ENCODE results near the gene YIPF5. TPM values are rescaled to one million over a fixed set of nuclear protein-coding genes. Genes with fewer than 3 reads are reported as not detected.

The YIPF5 gene
- total RNA-seq, 1 donor from 2014 or later, result 60.2 TPM

DNA sequence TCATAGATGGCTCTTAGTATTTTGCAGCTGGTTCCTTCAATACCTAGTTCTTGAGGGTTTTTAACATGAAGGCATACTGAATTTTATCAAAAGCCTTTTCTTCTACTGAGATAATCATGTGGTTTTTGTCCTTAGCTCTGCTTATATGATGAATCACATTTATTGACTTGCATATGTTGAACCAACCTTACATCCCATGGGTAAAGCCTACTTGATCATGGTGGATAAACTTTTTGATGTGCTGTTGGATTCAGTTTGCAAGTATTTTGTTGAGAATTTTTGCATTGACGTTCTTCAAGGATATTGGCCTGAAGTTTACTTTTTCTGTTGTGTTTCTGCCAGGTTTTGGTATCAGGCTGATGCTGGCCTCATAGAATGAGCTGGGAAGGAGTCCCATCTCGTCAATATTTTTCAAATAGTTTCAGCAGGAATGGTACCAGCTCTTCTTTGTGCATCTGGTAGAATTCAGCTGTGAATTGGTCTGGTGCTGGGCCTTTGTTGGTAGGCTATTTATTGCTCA is 49.7 kb downstream of the YIPF5 start:
- H3K9me3 Mint-ChIP-seq, result peaks cover 13% of the 10 kb centered on the region
- H3K27me3 Mint-ChIP-seq (ENCODE audit: low read depth), result no peaks in the 10 kb centered on the region
- TF ChIP-seq, protein P1, sequence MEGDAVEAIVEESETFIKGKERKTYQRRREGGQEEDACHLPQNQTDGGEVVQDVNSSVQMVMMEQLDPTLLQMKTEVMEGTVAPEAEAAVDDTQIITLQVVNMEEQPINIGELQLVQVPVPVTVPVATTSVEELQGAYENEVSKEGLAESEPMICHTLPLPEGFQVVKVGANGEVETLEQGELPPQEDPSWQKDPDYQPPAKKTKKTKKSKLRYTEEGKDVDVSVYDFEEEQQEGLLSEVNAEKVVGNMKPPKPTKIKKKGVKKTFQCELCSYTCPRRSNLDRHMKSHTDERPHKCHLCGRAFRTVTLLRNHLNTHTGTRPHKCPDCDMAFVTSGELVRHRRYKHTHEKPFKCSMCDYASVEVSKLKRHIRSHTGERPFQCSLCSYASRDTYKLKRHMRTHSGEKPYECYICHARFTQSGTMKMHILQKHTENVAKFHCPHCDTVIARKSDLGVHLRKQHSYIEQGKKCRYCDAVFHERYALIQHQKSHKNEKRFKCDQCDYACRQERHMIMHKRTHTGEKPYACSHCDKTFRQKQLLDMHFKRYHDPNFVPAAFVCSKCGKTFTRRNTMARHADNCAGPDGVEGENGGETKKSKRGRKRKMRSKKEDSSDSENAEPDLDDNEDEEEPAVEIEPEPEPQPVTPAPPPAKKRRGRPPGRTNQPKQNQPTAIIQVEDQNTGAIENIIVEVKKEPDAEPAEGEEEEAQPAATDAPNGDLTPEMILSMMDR (IDR thresholded peaks at IDR 0.05; ENCODE audit: unreplicated experiment), result no peak
- DNase-seq (ENCODE audit: low spot score in 2 of 2, unreplicated experiment in 2 of 2), result no peak
- no peak overlapping the region for H3K27ac Mint-ChIP-seq
- H3K4me1 Mint-ChIP-seq, result peaks cover 31% of the 10 kb centered on the region
- no peak overlapping the region for H3K4me3 Mint-ChIP-seq
- H3K36me3 Mint-ChIP-seq, result no peaks in the 10 kb centered on the region

DNA sequence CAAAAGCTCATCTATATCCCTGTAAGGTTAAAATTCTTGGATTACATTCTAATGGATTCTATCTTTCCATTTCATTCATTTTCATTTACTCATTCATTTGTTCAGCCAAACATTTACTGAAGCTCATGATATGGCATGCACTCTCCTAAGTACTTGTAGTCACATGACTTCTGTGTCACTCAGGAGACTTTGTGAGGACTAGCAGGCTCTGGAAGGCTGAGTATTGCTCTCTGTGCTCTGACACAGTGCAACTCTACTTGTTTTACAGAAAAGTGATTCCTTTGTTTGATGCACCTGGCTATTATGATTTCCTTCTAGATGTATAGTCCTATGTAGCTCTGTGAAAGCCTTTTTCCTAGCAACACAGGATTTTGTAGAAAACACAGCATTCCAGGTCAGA is 53.0 kb downstream of the YIPF5 start:
- TF ChIP-seq, protein P1 (IDR thresholded peaks at IDR 0.05; ENCODE audit: unreplicated experiment), result no peak
- Mint-ChIP-seq H3K4me3 (no peak overlapping the region), H3K27ac (no peak overlapping the region), H3K9me3 (peaks cover 13% of the 10 kb centered on the region), H3K27me3 (ENCODE audit: low read depth) (no peaks in the 10 kb centered on the region), H3K36me3 (no peaks in the 10 kb centered on the region), H3K4me1 (peaks cover 15% of the 10 kb centered on the region)
- DNase-seq (ENCODE audit: low spot score in 2 of 2, unreplicated experiment in 2 of 2), result no peak

DNA sequence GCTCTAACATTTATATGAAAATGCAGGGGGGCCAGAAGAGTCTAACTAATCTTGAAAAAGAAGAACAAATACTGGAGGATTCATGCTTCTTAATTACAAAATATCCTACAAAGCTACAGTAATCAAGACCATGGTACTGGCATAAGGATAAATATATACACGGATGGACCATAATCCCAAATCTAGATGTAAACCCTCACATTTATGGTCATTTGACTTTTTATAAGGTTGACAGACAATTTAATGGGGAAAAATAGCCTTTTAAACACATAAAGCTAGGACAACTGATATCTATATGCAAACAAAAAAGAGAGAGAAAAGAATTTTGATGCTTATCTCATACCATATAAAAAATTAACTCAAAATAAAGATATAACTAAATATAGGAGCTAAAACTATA is 55.9 kb downstream of the YIPF5 start:
- peaks cover 8% of the 10 kb centered on the region for H3K4me1 Mint-ChIP-seq
- H3K9me3 Mint-ChIP-seq, result peaks cover 21% of the 10 kb centered on the region
- no peak for DNase-seq (ENCODE audit: low spot score in 2 of 2, unreplicated experiment in 2 of 2)
- peaks cover 2% of the 10 kb centered on the region for H3K36me3 Mint-ChIP-seq
- TF ChIP-seq, protein P1 (IDR thresholded peaks at IDR 0.05; ENCODE audit: unreplicated experiment), result no peak
- no peak overlapping the region for H3K4me3 Mint-ChIP-seq
- H3K27me3 Mint-ChIP-seq (ENCODE audit: low read depth), result no peaks in the 10 kb centered on the region
- no peak overlapping the region for H3K27ac Mint-ChIP-seq

Other genes starting within 250 kb of the YIPF5 start
- gene KCTD16, start 214 bp upstream of the YIPF5 start, total RNA-seq, result 3.9 to 4.8 TPM (median 4.5 TPM) in 3 replicates

All from mesothelial cell of epicardium (in vitro differentiated cells).